ENCODE data around the gene B3GALT6. TPM values are rescaled to one million over a fixed set of nuclear protein-coding genes. Genes with fewer than 3 reads are reported as not detected.

B3GALT6 gene
- total RNA-seq (ENCODE audit: low replicate concordance) = 15.8 and 32.4 TPM in 2 replicates

- peaks cover 16% of the 10 kb centered on the region for H3K36me3 Mint-ChIP-seq
- H2AFZ ChIP-seq (replicated peaks) = peak within 1 kb of the TSS; percentile 83
- H3K4me2 ChIP-seq = peak within 1 kb of the TSS; percentile 96
- H4K20me1 ChIP-seq (ENCODE audit: low read depth) = peaks cover 33% of the 10 kb centered on the region
- H3F3A ChIP-seq (ENCODE audit: low read depth) = peaks cover 12% of the 10 kb centered on the region
- peak within 1 kb of the TSS; percentile 86 for H3K4me3 ChIP-seq
- peak within 1 kb of the TSS; percentile 94 for H3K4me3 Mint-ChIP-seq
- peaks cover 6% of the 10 kb centered on the region for H3K4me1 ChIP-seq
- peak within 1 kb of the TSS; percentile 89 for H3K9ac ChIP-seq
- H3K36me3 ChIP-seq = no peaks in the 10 kb centered on the region
- no peak for TF ChIP-seq CTCF (IDR thresholded peaks at IDR 0.05)
- no peak for TF ChIP-seq EZH2 (IDR thresholded peaks at IDR 0.05)
- TF ChIP-seq EZH2phosphoT487 (IDR thresholded peaks at IDR 0.05) = no peak
- H3K79me2 ChIP-seq (ENCODE audit: low read depth) = peaks cover 49% of the 10 kb centered on the region
- no peaks in the 10 kb centered on the region for H3K27me3 ChIP-seq
- no peak within 1 kb of the TSS for H3K27ac ChIP-seq
- H3K9me3 Mint-ChIP-seq = peaks cover 3% of the 10 kb centered on the region
- H3K4me1 Mint-ChIP-seq = peaks cover 27% of the 10 kb centered on the region
- peak within 1 kb of the TSS; percentile 78 for H3K27ac Mint-ChIP-seq
- peaks cover 5% of the 10 kb centered on the region for H3K27me3 Mint-ChIP-seq (ENCODE audit: insufficient read depth, low read depth)
- no peaks in the 10 kb centered on the region for H3K9me3 ChIP-seq (ENCODE audit: low read depth)
- no peak for DNase-seq (ENCODE audit: low spot score)
Observed at GRCh38 chr1:1232208-1232795, at the start of gene B3GALT6. Gene B3GALT6, plus strand, starts transcription at chr1:1232237. Its CDS starts 42 bp downstream, at chr1:1232279.

- no peaks in the 10 kb centered on the region for H4K20me1 ChIP-seq (ENCODE audit: low read depth)
- no peak overlapping the region for H3K9ac ChIP-seq
- H3K4me3 ChIP-seq = no peak overlapping the region
- H3K36me3 ChIP-seq = no peaks in the 10 kb centered on the region
- no peaks in the 10 kb centered on the region for H3K79me2 ChIP-seq (ENCODE audit: low read depth)
- Mint-ChIP-seq H3K4me3 (no peak overlapping the region), H3K27ac (no peak overlapping the region), H3K4me1 (peaks cover 8% of the 10 kb centered on the region), H3K9me3 (no peaks in the 10 kb centered on the region), H3K27me3 (ENCODE audit: insufficient read depth, low read depth) (peaks cover 8% of the 10 kb centered on the region), H3K36me3 (no peaks in the 10 kb centered on the region)
- H3K4me2 ChIP-seq = no peak overlapping the region
- DNase-seq (ENCODE audit: low spot score) = peak; percentile 1
- no peak overlapping the region for H3K27ac ChIP-seq
- TF ChIP-seq EZH2 (IDR thresholded peaks at IDR 0.05) = no peak
- TF ChIP-seq CTCF (IDR thresholded peaks at IDR 0.05) = no peak
- TF ChIP-seq EZH2phosphoT487 (IDR thresholded peaks at IDR 0.05) = no peak
- no peak overlapping the region for H2AFZ ChIP-seq (replicated peaks)
- H3K27me3 ChIP-seq = no peaks in the 10 kb centered on the region
- no peaks in the 10 kb centered on the region for H3F3A ChIP-seq (ENCODE audit: low read depth)
- H3K9me3 ChIP-seq (ENCODE audit: low read depth) = no peaks in the 10 kb centered on the region
- H3K4me1 ChIP-seq = no peaks in the 10 kb centered on the region
Observed at GRCh38 chr1:1182491-1183220, 49.4 kb upstream of the B3GALT6 start.

GRCh38 chr1:1183221-1183747 is 48.8 kb upstream of the B3GALT6 start:
- H3K4me3 Mint-ChIP-seq = no peak overlapping the region
- no peak overlapping the region for H3K9ac ChIP-seq
- H3K4me1 ChIP-seq = no peaks in the 10 kb centered on the region
- TF ChIP-seq EZH2 (IDR thresholded peaks at IDR 0.05) (no peak), EZH2phosphoT487 (IDR thresholded peaks at IDR 0.05) (no peak), CTCF (IDR thresholded peaks at IDR 0.05) (no peak)
- H3K27ac ChIP-seq = no peak overlapping the region
- no peak overlapping the region for H3K4me3 ChIP-seq
- H3K4me1 Mint-ChIP-seq = peaks cover 8% of the 10 kb centered on the region
- no peaks in the 10 kb centered on the region for H3K36me3 Mint-ChIP-seq
- no peaks in the 10 kb centered on the region for H3K27me3 ChIP-seq
- H3K9me3 ChIP-seq (ENCODE audit: low read depth) = no peaks in the 10 kb centered on the region
- peak; percentile 13 for DNase-seq (ENCODE audit: low spot score)
- no peaks in the 10 kb centered on the region for H3F3A ChIP-seq (ENCODE audit: low read depth)
- no peaks in the 10 kb centered on the region for H4K20me1 ChIP-seq (ENCODE audit: low read depth)
- no peaks in the 10 kb centered on the region for H3K36me3 ChIP-seq
- H2AFZ ChIP-seq (replicated peaks) = no peak overlapping the region
- H3K4me2 ChIP-seq = no peak overlapping the region
- H3K79me2 ChIP-seq (ENCODE audit: low read depth) = no peaks in the 10 kb centered on the region
- H3K9me3 Mint-ChIP-seq = peaks cover 4% of the 10 kb centered on the region
- H3K27me3 Mint-ChIP-seq (ENCODE audit: insufficient read depth, low read depth) = peaks cover 8% of the 10 kb centered on the region
- no peak overlapping the region for H3K27ac Mint-ChIP-seq
